ENCODE data around the gene SERPINE1.
"Not testable (repeated sequence)": the region's sequence is repeated elsewhere in the genome, so short reads cannot be mapped to it uniquely, and the experiment has no call there.

The SERPINE1 gene

DNA sequence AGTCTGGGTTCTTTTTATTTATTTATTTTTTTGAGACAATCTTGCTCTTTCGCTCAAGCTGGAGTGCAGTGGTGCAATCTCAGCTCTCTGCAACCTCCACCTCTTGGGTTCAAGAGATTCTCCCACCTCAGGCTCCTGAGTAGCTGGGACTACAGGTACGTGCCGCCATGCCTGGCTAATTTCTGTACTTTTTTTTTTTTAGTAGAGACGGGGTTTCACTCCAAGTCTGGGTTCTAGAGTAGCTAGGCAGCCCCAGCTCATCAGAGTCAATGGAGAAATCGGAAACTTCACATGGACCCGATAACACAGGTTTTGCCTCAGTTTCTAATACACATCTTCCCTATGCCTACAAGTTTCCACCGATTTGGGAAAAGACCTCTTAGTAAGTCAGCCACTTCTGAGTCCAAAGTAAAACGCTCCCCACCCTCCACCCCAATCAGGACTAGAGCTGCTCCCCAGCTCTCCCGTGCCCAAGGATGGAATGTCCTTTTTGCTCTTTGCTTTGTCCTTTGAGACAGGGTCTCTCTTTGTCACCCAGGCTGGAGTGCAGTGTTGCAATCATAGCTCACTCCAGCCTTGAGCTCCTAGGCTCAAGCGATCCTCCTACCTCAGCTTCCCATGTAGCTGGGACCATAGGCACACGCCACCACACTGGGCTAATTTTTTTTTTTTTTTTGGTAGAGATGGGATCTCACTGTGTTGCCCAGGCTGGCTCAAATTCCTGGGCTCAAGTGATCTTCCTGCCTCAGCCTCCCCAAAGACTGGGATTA lies 3.8 kb upstream of the SERPINE1 start:
- no peak for DNase-seq (ENCODE audit: low spot score)

DNA sequence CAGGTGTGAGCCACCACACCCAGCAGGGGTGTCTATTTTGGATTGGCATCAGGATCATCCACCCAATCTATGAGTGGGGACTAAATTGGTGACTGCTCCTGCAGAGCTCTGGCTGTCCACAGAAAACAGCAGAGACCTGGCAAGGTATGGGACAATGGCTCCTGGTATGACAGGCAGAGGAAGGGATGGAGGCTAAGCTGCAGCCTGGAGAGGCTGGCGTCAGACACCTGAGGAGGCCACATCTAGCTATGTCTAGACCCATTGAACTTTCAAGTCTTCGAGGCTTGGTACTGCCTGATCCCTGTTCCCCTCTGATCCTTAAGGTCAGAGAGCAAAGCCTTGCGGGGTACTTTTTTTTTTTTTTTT lies 3.2 kb upstream of the SERPINE1 start:
- no peak for DNase-seq (ENCODE audit: low spot score)

- no peak for DNase-seq (ENCODE audit: low spot score)
These were observed 2.4 kb upstream of the SERPINE1 start for GRCh38 chr7:101124376-101125056.

DNA sequence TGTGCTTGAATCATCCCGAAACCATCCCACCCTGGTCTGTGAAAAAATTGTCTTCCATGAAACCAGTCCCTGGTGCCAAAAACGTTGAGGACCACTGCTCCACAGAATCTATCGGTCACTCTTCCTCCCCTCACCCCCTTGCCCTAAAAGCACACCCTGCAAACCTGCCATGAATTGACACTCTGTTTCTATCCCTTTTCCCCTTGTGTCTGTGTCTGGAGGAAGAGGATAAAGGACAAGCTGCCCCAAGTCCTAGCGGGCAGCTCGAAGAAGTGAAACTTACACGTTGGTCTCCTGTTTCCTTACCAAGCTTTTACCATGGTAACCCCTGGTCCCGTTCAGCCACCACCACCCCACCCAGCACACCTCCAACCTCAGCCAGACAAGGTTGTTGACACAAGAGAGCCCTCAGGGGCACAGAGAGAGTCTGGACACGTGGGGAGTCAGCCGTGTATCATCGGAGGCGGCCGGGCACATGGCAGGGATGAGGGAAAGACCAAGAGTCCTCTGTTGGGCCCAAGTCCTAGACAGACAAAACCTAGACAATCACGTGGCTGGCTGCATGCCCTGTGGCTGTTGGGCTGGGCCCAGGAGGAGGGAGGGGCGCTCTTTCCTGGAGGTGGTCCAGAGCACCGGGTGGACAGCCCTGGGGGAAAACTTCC lies 784 bp upstream of the SERPINE1 start:
- DNase-seq (ENCODE audit: low spot score): no peak

- DNase-seq (ENCODE audit: low spot score): no peak
These were observed 646 bp downstream of the SERPINE1 start for GRCh38 chr7:101127460-101128039.

GRCh38 chr7:101128040-101128834 lies 1.3 kb downstream of the SERPINE1 start:
- no peak for DNase-seq (ENCODE audit: low spot score)

- no peak for DNase-seq (ENCODE audit: low spot score)
These were observed 2.8 kb downstream of the SERPINE1 start for GRCh38 chr7:101129603-101130117.

- not testable (repeated sequence) for DNase-seq (ENCODE audit: low spot score)
These were observed 6.0 kb downstream of the SERPINE1 start for GRCh38 chr7:101132626-101133600.

- no peak for DNase-seq (ENCODE audit: low spot score)
These were observed 6.9 kb downstream of the SERPINE1 start for GRCh38 chr7:101133621-101134398.

DNA sequence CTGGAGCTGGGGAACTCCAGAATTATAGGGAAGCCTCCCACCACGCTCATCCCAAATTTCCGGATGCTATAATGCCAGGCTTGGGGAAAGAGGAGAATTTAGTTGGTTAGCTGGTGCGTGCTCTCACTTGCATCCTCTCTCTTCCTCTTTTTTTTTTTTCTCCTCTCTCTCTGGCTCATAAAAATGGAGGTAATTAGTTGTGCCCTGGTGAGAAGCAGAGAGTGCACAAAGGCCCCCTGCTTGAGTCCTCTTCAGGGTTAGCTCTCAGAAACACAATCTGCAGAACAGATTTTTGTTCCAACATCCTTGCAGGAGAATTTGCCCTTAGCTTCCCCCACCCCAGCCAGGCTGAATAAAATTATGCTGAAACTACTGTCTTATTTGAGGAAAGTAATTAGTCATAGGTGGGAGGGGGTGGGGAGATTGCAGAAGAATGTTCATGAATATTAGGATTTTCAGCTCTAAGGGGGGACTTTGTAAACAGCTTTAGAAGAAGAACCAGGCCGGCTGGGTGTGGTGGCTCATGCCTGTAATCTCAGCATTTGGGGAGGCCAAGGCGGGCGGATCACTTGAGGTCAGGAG lies 7.6 kb downstream of the SERPINE1 start:
- DNase-seq (ENCODE audit: low spot score): no peak

- no peak for DNase-seq (ENCODE audit: low spot score)
These were observed 10.8 kb downstream of the SERPINE1 start for GRCh38 chr7:101137651-101138212.

DNA sequence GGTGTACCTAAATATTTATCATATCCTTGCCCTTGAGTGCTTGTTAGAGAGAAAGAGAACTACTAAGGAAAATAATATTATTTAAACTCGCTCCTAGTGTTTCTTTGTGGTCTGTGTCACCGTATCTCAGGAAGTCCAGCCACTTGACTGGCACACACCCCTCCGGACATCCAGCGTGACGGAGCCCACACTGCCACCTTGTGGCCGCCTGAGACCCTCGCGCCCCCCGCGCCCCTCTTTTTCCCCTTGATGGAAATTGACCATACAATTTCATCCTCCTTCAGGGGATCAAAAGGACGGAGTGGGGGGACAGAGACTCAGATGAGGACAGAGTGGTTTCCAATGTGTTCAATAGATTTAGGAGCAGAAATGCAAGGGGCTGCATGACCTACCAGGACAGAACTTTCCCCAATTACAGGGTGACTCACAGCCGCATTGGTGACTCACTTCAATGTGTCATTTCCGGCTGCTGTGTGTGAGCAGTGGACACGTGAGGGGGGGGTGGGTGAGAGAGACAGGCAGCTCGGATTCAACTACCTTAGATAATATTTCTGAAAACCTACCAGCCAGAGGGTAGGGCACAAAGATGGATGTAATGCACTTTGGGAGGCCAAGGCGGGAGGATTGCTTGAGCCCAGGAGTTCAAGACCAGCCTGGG lies 11.4 kb downstream of the SERPINE1 start:
- peak; percentile 49 for DNase-seq (ENCODE audit: low spot score)

DNA sequence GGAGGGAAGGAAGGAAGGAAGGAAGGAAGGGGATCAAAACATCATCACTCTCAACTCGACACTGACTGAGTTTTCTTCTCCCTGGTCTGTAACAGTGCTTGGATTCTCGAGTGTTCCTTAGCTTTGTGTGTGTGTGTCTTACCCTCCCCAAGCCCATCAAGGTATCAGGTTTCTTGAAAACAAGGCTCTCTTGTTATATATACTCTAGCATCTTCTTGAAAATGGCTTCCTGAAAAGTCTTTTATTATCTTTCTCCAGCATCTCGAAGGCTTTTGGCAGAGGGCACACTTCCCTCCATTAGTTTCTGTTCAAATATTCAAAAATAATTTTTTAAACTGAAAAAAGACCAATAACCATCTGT lies 13.4 kb downstream of the SERPINE1 start:
- DNase-seq (ENCODE audit: low spot score): no peak

- DNase-seq (ENCODE audit: low spot score): no peak
These were observed 14.0 kb downstream of the SERPINE1 start for GRCh38 chr7:101140746-101141382.

DNA sequence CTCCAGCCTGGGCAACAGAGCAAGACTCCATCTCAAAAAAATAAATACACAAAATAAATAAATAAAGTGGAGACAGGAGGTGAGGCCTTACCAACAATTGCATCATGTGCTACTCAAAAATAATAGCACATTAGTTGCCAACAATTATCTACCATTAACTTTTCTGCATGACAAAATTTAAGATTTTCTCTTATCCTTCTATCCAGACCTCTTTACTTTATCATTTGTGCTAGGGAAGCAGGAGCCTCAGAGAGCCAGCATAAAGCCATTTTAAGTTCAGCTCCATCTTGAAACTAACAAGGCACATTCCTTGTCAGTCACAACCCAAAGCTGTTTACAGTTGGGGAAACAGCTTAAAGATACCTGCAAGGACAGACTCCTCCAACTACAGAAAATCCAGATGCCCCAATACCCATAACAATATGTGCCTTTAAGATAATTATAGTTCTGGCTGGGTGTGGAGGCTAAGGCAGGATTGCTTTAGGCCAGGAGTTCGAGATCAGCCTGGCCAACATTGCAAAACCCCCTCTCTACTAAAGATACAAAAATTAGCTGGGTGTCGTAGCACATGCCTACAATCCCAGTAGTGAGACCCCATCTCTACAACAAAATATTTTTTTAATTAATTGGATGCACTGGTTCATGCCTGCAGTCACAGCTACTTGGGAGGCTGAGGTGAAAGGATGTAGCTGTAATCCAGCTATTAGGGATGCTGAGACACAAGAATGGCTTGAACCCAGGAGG lies 25.2 kb downstream of the SERPINE1 start:
- no peak for DNase-seq (ENCODE audit: low spot score)

- peak; percentile 99 for DNase-seq (ENCODE audit: low spot score)
These were observed 27.2 kb downstream of the SERPINE1 start, which contains the start of gene AP1S1 for GRCh38 chr7:101153969-101154692. AP1S1 (plus strand) TSS chr7:101154476; CDS start chr7:101154515, 39 bp downstream.

Measured in SK-N-DZ (cell line).